Nephron (organoid): Measurements from ENCODE around the gene MRPL48.
A peak's percentile ranks its signal among the peaks of the same experiment; 100 is the strongest.
"Not testable (repeated sequence)": the region's sequence is repeated elsewhere in the genome, so short reads cannot be mapped to it uniquely, and the experiment has no call there.

Experiments
- H3K27ac Mint-ChIP-seq, 3 experiments: 2 replicates each; pipeline ENCODE4 v1.8.0; 2020; ENCODE audit warnings: mixed read lengths in 3 of 3, mild to moderate bottlenecking in 2 of 3, moderate library complexity in 1 of 3
- H3K27me3 Mint-ChIP-seq: 2 replicates; pipeline ENCODE4 v1.8.0; 2021; ENCODE audit warnings: low read depth, mild to moderate bottlenecking, moderate library complexity, mixed read lengths
- H3K36me3 Mint-ChIP-seq: 2 replicates; pipeline ENCODE4 v1.8.0; 2020; ENCODE audit warnings: low read depth, mixed read lengths
- H3K4me1 Mint-ChIP-seq: 2 replicates; pipeline ENCODE4 v1.8.0; 2020; ENCODE audit warnings: mixed read lengths
- H3K4me3 Mint-ChIP-seq, 3 experiments: 2 replicates each; pipeline ENCODE4 v1.8.0; 2020; ENCODE audit warnings: mild to moderate bottlenecking in 3 of 3, mixed read lengths in 3 of 3, moderate library complexity in 2 of 3
- H3K9me3 Mint-ChIP-seq: 2 replicates; pipeline ENCODE4 v1.8.0; 2020; ENCODE audit warnings: mixed read lengths
- TF ChIP-seq, protein P1 (sequence below), 3 experiments: fragments of 200-600 bp; sonication (generic); IDR thresholded peaks; one replicate each; pipeline ENCODE4 v1.5.0; 2021; ENCODE audit warnings: antibody characterized with exemption in 3 of 3; ENCODE audit not compliant: unreplicated experiment in 3 of 3

MRPL48 gene

DNA sequence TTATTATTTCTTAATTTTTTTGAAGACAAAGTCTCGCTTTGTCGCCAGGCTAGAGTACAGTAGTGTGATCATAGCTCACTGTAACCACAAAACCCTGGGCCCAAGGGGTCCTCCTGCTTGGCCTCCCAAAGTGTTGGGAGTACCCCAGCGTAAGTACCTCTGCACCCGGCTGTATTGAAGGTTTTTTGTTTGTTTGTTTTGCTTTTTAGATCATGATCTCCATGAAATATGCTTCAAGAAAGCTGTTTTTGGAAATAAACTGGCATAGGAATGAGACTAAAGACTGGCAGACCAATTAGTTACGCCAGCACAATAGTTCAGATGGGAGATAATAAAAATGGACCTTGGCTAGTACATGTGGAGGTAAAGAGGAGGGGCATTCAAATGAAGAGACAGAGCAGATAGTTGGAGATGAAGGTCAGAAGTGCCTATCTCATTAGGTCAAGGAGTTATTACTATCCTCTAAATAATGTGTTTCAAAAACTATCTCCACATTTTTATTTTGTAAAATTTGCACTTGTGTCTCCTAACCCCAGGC, 4.1 kb upstream of the MRPL48 start:
- peaks cover 6% of the 10 kb centered on the region for H3K4me1 Mint-ChIP-seq
- H3K27ac Mint-ChIP-seq = peak overlapping the region in 2 of 3 experiments; percentile 19 to 28
- TF ChIP-seq, protein P1, sequence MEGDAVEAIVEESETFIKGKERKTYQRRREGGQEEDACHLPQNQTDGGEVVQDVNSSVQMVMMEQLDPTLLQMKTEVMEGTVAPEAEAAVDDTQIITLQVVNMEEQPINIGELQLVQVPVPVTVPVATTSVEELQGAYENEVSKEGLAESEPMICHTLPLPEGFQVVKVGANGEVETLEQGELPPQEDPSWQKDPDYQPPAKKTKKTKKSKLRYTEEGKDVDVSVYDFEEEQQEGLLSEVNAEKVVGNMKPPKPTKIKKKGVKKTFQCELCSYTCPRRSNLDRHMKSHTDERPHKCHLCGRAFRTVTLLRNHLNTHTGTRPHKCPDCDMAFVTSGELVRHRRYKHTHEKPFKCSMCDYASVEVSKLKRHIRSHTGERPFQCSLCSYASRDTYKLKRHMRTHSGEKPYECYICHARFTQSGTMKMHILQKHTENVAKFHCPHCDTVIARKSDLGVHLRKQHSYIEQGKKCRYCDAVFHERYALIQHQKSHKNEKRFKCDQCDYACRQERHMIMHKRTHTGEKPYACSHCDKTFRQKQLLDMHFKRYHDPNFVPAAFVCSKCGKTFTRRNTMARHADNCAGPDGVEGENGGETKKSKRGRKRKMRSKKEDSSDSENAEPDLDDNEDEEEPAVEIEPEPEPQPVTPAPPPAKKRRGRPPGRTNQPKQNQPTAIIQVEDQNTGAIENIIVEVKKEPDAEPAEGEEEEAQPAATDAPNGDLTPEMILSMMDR (IDR thresholded peaks at IDR 0.05; ENCODE audit: unreplicated experiment in 3 of 3) = no peak
- H3K36me3 Mint-ChIP-seq = no peaks in the 10 kb centered on the region
- H3K4me3 Mint-ChIP-seq = peak overlapping the region in 1 of 3 experiments; percentile 25
- no peaks in the 10 kb centered on the region for H3K9me3 Mint-ChIP-seq
- H3K27me3 Mint-ChIP-seq = no peaks in the 10 kb centered on the region

DNA sequence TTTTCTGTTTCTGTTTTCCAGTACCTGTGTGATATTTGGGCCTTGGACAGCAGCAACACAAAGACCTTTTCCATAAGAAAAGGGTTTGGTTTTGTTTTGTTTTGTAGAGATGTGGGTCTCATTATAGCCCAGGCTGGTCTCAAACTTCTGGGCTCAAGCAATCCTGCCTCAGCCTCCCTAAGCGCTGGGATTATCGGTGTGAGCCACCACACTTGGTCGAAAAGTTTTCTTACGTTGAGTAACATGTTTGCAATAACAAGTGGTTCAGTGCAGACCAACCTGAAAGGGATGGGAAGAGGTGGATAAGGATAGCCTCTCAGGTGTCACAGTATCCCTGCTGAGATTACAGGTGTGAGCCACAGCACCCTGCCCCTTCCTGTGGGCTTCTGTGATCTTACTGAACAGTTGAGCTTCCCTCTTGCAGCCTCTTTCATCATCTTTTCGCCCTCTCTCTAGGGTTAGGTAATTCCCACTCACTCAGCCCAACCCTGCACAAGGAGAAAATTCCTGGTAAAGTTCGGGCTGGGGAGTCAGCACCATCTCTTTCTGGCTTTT, 3.5 kb upstream of the MRPL48 start:
- Mint-ChIP-seq H3K4me3 (peak overlapping the region in 1 of 3 experiments; percentile 28), H3K4me1 (peaks cover 7% of the 10 kb centered on the region), H3K36me3 (no peaks in the 10 kb centered on the region), H3K27me3 (no peaks in the 10 kb centered on the region), H3K9me3 (no peaks in the 10 kb centered on the region), H3K27ac (peak overlapping the region in 1 of 3 experiments; percentile 28)
- TF ChIP-seq, protein P1 (IDR thresholded peaks at IDR 0.05; ENCODE audit: unreplicated experiment in 3 of 3) = no peak

DNA sequence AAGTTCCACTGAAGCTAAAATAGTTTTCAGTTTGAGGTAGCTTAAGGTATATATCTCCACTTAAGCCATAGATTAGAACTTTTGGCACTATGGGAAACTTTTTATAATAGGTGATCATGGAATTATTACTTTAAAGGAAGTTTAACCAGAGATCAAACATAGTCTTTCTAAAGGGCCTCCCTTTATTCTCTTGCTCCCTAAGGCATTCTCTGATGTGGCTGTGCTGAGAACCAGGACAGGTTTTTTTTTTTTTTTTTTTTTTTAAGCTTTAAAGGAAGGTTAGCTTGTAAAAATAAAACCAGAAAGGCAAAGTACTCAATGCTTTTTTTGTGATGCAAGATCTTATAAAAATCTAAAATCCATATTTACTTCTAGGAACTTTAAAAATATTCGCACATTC, 2.9 kb upstream of the MRPL48 start:
- Mint-ChIP-seq H3K27ac (peak overlapping the region in 2 of 3 experiments; percentile 14 to 41), H3K4me1 (peaks cover 11% of the 10 kb centered on the region), H3K9me3 (no peaks in the 10 kb centered on the region), H3K27me3 (no peaks in the 10 kb centered on the region), H3K4me3 (peak overlapping the region in 1 of 3 experiments; percentile 60), H3K36me3 (no peaks in the 10 kb centered on the region)
- TF ChIP-seq, protein P1 (IDR thresholded peaks at IDR 0.05; ENCODE audit: unreplicated experiment in 3 of 3) = no peak

DNA sequence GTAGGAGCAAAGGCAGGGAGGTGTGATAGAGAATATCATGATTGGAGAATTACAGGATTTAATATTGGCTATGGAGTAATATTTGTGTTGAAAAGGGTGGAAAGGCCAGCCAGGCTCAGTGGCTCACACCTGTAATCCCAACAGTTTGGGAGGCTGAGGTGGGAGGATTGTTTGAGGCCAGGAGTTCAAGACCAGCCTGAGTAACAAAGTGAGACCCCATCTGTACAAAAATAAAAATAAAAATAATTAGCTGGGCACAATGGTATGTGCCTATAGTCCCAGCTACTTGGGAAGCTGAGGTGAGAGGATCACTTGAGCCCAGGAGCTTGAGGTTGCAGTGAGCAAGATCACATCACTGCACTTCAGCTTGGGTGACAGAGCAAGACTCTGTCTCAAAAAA, 2.2 kb upstream of the MRPL48 start:
- peak overlapping the region; percentile 60 to 70 (median 69) for H3K4me3 Mint-ChIP-seq
- H3K4me1 Mint-ChIP-seq = peaks cover 11% of the 10 kb centered on the region
- peak overlapping the region; percentile 14 to 47 (median 41) for H3K27ac Mint-ChIP-seq
- not testable (repeated sequence) for H3K36me3 Mint-ChIP-seq, H3K27me3 Mint-ChIP-seq, H3K9me3 Mint-ChIP-seq

DNA sequence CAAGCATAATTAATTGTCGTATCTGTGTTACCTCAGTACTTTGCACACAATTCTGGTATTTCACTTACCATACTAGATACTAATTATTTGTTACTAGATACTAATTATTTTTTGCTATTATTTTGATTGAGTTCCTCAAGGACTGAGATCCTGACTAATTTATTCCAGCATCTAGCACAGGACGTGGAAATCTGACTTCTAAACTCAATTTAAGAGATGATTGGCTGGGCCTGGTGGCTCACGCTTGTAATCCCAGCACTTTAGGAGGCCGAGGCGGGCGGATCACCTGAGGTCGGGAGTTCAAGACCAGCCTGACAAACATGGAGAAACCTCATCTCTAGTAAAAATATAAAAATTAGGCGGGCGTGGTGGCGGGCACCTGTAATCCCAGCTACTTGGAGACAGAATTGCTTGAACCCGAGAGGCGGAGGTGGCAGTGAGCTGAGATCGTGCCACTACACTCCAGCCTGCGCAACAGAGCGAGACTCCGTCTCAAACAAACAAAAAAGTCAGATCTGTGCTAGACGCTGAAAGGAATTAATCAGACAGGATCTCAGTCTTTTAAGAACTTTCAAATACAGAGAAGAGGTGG, 527 bp upstream of the MRPL48 start:
- Mint-ChIP-seq H3K36me3 (no peaks in the 10 kb centered on the region), H3K27me3 (no peaks in the 10 kb centered on the region), H3K9me3 (no peaks in the 10 kb centered on the region), H3K4me1 (peaks cover 11% of the 10 kb centered on the region), H3K27ac (peak overlapping the region; percentile 98 to 100 (median 99)), H3K4me3 (peak overlapping the region; percentile 98 to 100 (median 98))
- TF ChIP-seq, protein P1 (IDR thresholded peaks at IDR 0.05; ENCODE audit: unreplicated experiment in 3 of 3) = no peak

DNA sequence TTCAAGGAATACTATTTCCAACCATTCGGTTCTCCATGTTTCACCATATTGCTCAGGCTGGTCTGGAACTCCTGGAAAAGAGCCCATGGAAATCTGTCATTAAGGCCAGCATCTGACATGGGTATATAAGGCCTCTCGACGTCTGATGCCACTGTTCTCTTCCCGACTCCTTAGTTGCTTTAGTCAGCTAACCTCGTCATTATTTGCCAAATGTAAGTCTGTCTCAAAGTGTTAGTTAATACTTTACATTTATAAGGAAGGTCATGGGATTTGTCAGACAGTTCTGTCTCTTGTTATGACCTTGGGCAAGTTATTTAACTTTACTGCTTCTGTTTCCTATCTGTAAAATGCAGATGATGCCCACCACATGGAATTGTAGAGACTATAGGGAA, 1.6 kb downstream of the MRPL48 start:
- Mint-ChIP-seq H3K36me3 (no peaks in the 10 kb centered on the region), H3K4me3 (peak overlapping the region; percentile 98 to 100 (median 98)), H3K9me3 (no peaks in the 10 kb centered on the region), H3K27me3 (no peaks in the 10 kb centered on the region), H3K4me1 (peaks cover 11% of the 10 kb centered on the region), H3K27ac (peak overlapping the region; percentile 79 to 99 (median 98))
- TF ChIP-seq, protein P1 (IDR thresholded peaks at IDR 0.05; ENCODE audit: unreplicated experiment in 3 of 3) = no peak
